Astrocyte of the cerebellum (primary cell): ENCODE data around the gene CDH26.

ENCODE experiments used
- DNase-seq: peaks from one replicate; pipeline ENCODE4 v3.0.0-alpha.2; 2011; ENCODE audit warnings: low read depth
- H3K4me3 ChIP-seq: 2 replicates; pipeline ENCODE4 v1.5.1; 2011; ENCODE audit warnings: mild to moderate bottlenecking, low read depth, low read length, moderate library complexity
- CTCF ChIP-seq: IDR thresholded peaks from 2 replicates; pipeline ENCODE4 v1.5.1; 2012; ENCODE audit warnings: low read length, low read depth, moderate library complexity, mild to moderate bottlenecking; ENCODE audit errors: missing control alignments
- in situ Hi-C: cut with HindIII; loops from 2 replicates; pipeline ENCODE4 v1.10.0; 2017; ENCODE audit warnings: low sequenced_read_pairs

The CDH26 gene

GRCh38 chr20:60057123-60057865 lies 99.1 kb downstream of the CDH26 start:
- TF ChIP-seq CTCF: peak; percentile 88
- H3K4me3 ChIP-seq: no peak overlapping the region
- DNase-seq: peak; percentile 41
- in situ Hi-C loops: no loop called here

GRCh38 chr20:60057866-60058807 lies 99.9 kb downstream of the CDH26 start:
- in situ Hi-C loops: no loop called here
- no peak for TF ChIP-seq CTCF
- no peak overlapping the region for H3K4me3 ChIP-seq
- DNase-seq: peak; percentile 41

- H3K4me3 ChIP-seq: no peak overlapping the region
- TF ChIP-seq CTCF: no peak
- DNase-seq: no peak
- in situ Hi-C loops: no loop called here
Observed at GRCh38 chr20:60058879-60059278, 100.7 kb downstream of the CDH26 start.

- DNase-seq: no peak
- no peak for TF ChIP-seq CTCF
- H3K4me3 ChIP-seq: no peak overlapping the region
- in situ Hi-C loops: no loop called here
Observed at GRCh38 chr20:60060006-60060557, 101.9 kb downstream of the CDH26 start.

- in situ Hi-C loops: no loop called here
- no peak overlapping the region for H3K4me3 ChIP-seq
- no peak for DNase-seq
- TF ChIP-seq CTCF: no peak
Observed at GRCh38 chr20:60060593-60060992, 102.4 kb downstream of the CDH26 start.

- H3K4me3 ChIP-seq: no peak overlapping the region
- in situ Hi-C loops: no loop called here
- peak; percentile 31 for DNase-seq
- TF ChIP-seq CTCF: no peak
Observed at GRCh38 chr20:60062431-60063047, 104.3 kb downstream of the CDH26 start.
